Chondrocyte (in vitro differentiated cells): ENCODE measurements around the gene IGFBP4. TPM values are rescaled to one million over a fixed set of nuclear protein-coding genes. Genes with fewer than 3 reads are reported as not detected.

Experiments used
- DNase-seq: peaks from one replicate; pipeline ENCODE4 v3.0.0; 2021; ENCODE audit warnings: mixed read lengths, low spot score
- H3K27ac Mint-ChIP-seq: one replicate; pipeline ENCODE4 v1.8.0; 2021; ENCODE audit warnings: mild to moderate bottlenecking, moderate library complexity, mixed read lengths; ENCODE audit not compliant: unreplicated experiment
- H3K27me3 Mint-ChIP-seq: 2 replicates; pipeline ENCODE4 v1.8.0; 2021; ENCODE audit warnings: low read depth, mixed read lengths
- H3K36me3 Mint-ChIP-seq: 2 replicates; pipeline ENCODE4 v1.8.0; 2021; ENCODE audit warnings: low read depth, mixed read lengths
- H3K4me1 Mint-ChIP-seq: 2 replicates; pipeline ENCODE4 v1.8.0; 2021; ENCODE audit warnings: low read depth, mild to moderate bottlenecking, mixed read lengths
- H3K4me3 Mint-ChIP-seq: one replicate; pipeline ENCODE4 v1.8.0; 2021; ENCODE audit warnings: mild to moderate bottlenecking, moderate library complexity, mixed read lengths; ENCODE audit not compliant: unreplicated experiment
- H3K9me3 Mint-ChIP-seq: 2 replicates; pipeline ENCODE4 v1.8.0; 2021; ENCODE audit warnings: low read depth, mixed read lengths
- CTCF ChIP-seq: fragments of 200-600 bp; sonication (generic); IDR thresholded peaks from 2 replicates; pipeline ENCODE4 v1.5.0; 2021; ENCODE audit warnings: antibody characterized with exemption, mild to moderate bottlenecking, moderate library complexity
- total RNA-seq: library from RNA; stranded (reverse); gene quantifications from 3 replicates; pipeline ENCODE4 v1.2.1, GENCODE V29; 2021

Gene IGFBP4
- total RNA-seq, 1 donor from 2014 or later, result 496 TPM

- Mint-ChIP-seq H3K36me3 (no peaks in the 10 kb centered on the region), H3K27ac (peak overlapping the region; percentile 41), H3K4me3 (no peak overlapping the region), H3K27me3 (no peaks in the 10 kb centered on the region), H3K9me3 (no peaks in the 10 kb centered on the region), H3K4me1 (no peaks in the 10 kb centered on the region)
- peak; percentile 28 for DNase-seq
- TF ChIP-seq CTCF, result no peak
Measured at GRCh38 chr17:40425741-40426140, 17.5 kb upstream of the IGFBP4 start.

- no peaks in the 10 kb centered on the region for H3K4me1 Mint-ChIP-seq
- no peak overlapping the region for H3K27ac Mint-ChIP-seq
- no peaks in the 10 kb centered on the region for H3K36me3 Mint-ChIP-seq
- H3K27me3 Mint-ChIP-seq, result no peaks in the 10 kb centered on the region
- no peak overlapping the region for H3K4me3 Mint-ChIP-seq
- TF ChIP-seq CTCF, result no peak
- no peaks in the 10 kb centered on the region for H3K9me3 Mint-ChIP-seq
- DNase-seq, result no peak
Measured at GRCh38 chr17:40427002-40427491, 16.2 kb upstream of the IGFBP4 start.

GRCh38 chr17:40430272-40431230 is 12.7 kb upstream of the IGFBP4 start:
- peak; percentile 54 for DNase-seq
- Mint-ChIP-seq H3K9me3 (no peaks in the 10 kb centered on the region), H3K4me3 (no peak overlapping the region), H3K27ac (no peak overlapping the region), H3K27me3 (no peaks in the 10 kb centered on the region), H3K4me1 (peaks cover 12% of the 10 kb centered on the region), H3K36me3 (no peaks in the 10 kb centered on the region)
- no peak for TF ChIP-seq CTCF

- no peak overlapping the region for H3K27ac Mint-ChIP-seq
- peaks cover 12% of the 10 kb centered on the region for H3K4me1 Mint-ChIP-seq
- DNase-seq, result peak; percentile 36
- H3K4me3 Mint-ChIP-seq, result no peak overlapping the region
- H3K27me3 Mint-ChIP-seq, result no peaks in the 10 kb centered on the region
- no peaks in the 10 kb centered on the region for H3K36me3 Mint-ChIP-seq
- no peaks in the 10 kb centered on the region for H3K9me3 Mint-ChIP-seq
- no peak for TF ChIP-seq CTCF
Measured at GRCh38 chr17:40431231-40431602, 12.0 kb upstream of the IGFBP4 start.

GRCh38 chr17:40432864-40433528 is 10.3 kb upstream of the IGFBP4 start:
- no peak for DNase-seq
- Mint-ChIP-seq H3K27ac (no peak overlapping the region), H3K9me3 (no peaks in the 10 kb centered on the region), H3K4me3 (no peak overlapping the region), H3K36me3 (no peaks in the 10 kb centered on the region), H3K4me1 (peaks cover 12% of the 10 kb centered on the region), H3K27me3 (no peaks in the 10 kb centered on the region)
- TF ChIP-seq CTCF, result no peak
